SU-DHL-6 (cell line): ENCODE measurements around the gene RPS6KA5.

Experiments
- H2AFZ ChIP-seq: fragments of 200-600 bp; sonication (generic); 2 replicates; pipeline ENCODE4 v1.6.1; 2014; ENCODE audit warnings: low read depth, mild to moderate bottlenecking, moderate library complexity, mixed read lengths, antibody characterized with exemption, low read length; ENCODE audit not compliant: severe bottlenecking
- H3F3A ChIP-seq: fragments of 200-600 bp; shearing (Covaris generic); 2 replicates; pipeline ENCODE4 v1.6.0; 2016; ENCODE audit warnings: antibody characterized with exemption, mild to moderate bottlenecking; ENCODE audit not compliant: insufficient read depth
- H3K27ac ChIP-seq: fragments of 200-600 bp; sonication (generic); 2 replicates; pipeline ENCODE4 v1.5.1; 2016; ENCODE audit warnings: low read depth, mild to moderate bottlenecking, low read length, moderate library complexity, mixed read lengths
- H3K27me3 ChIP-seq: fragments of 200-600 bp; sonication (generic), shearing (Covaris generic); 2 replicates; pipeline ENCODE4 v1.6.0; 2014; ENCODE audit warnings: mild to moderate bottlenecking, low read length
- H3K36me3 ChIP-seq: fragments of 200-600 bp; sonication (generic); 2 replicates; pipeline ENCODE4 v1.6.1; 2014; ENCODE audit warnings: mild to moderate bottlenecking, low read length, mixed read lengths
- H3K4me2 ChIP-seq: fragments of 300-600, 200-600 bp; shearing (Covaris generic), sonication (generic); 2 replicates; pipeline ENCODE4 v1.6.0; 2014; ENCODE audit warnings: low read length, low read depth, mild to moderate bottlenecking; ENCODE audit not compliant: poor library complexity, severe bottlenecking
- H3K4me3 ChIP-seq: fragments of 200-600 bp; sonication (generic); 2 replicates; pipeline ENCODE4 v1.5.1; 2014; ENCODE audit warnings: antibody characterized with exemption, low read length, mild to moderate bottlenecking, mixed read lengths; ENCODE audit not compliant: insufficient read depth, poor library complexity, severe bottlenecking
- H3K79me2 ChIP-seq: fragments of 200-600 bp; sonication (generic); 2 replicates; pipeline ENCODE4 v1.6.1; 2014; ENCODE audit warnings: mild to moderate bottlenecking, low read length, moderate library complexity; ENCODE audit not compliant: insufficient read depth
- H3K9ac ChIP-seq: fragments of 200-600 bp; sonication (generic); 2 replicates; pipeline ENCODE4 v1.7.0; 2014; ENCODE audit warnings: mild to moderate bottlenecking, low read length
- H3K9me2 ChIP-seq: fragments of 200-600 bp; sonication (generic); replicated peaks from 2 replicates; pipeline ENCODE4 v1.6.1; 2014; ENCODE audit warnings: low read length; ENCODE audit not compliant: insufficient read depth
- H3K9me3 ChIP-seq: fragments of 200-600 bp; sonication (generic); 2 replicates; pipeline ENCODE4 v1.6.1; 2014; ENCODE audit warnings: low read length, mixed read lengths; ENCODE audit not compliant: insufficient read depth
- H4K20me1 ChIP-seq: fragments of 200-600 bp; sonication (generic); 2 replicates; pipeline ENCODE4 v1.6.1; 2014; ENCODE audit warnings: low read depth, mild to moderate bottlenecking, antibody characterized with exemption, low read length, moderate library complexity, mixed read lengths
- CTCF ChIP-seq: fragments of 200-600 bp; sonication (generic); IDR thresholded peaks from one replicate; pipeline ENCODE4 v1.5.1; 2017; ENCODE audit warnings: antibody characterized with exemption, mild to moderate bottlenecking, low read length, moderate library complexity; ENCODE audit not compliant: insufficient read depth, poor library complexity, severe bottlenecking
- EZH2phosphoT487 ChIP-seq: fragments of 200-600 bp; sonication (generic), shearing (Covaris generic); conservative IDR thresholded peaks from 2 replicates; pipeline ENCODE4 v1.6.1; 2018; ENCODE audit warnings: mild to moderate bottlenecking, antibody characterized with exemption, low read length, moderate library complexity, mixed read lengths

RPS6KA5 gene

GRCh38 chr14:90971687-90972086, 88.8 kb downstream of the RPS6KA5 start:
- Histone ChIP-seq H3K79me2 (no peaks in the 10 kb centered on the region), H3K27me3 (no peaks in the 10 kb centered on the region), H3K4me2 (no peak overlapping the region), H3K9ac (no peak overlapping the region), H3K4me3 (no peak overlapping the region), H3K9me3 (no peaks in the 10 kb centered on the region), H3K9me2 (no peaks in the 10 kb centered on the region), H4K20me1 (no peaks in the 10 kb centered on the region), H2AFZ (no peak overlapping the region), H3F3A (no peaks in the 10 kb centered on the region), H3K27ac (no peak overlapping the region), H3K36me3 (no peaks in the 10 kb centered on the region)
- TF ChIP-seq CTCF (no peak), EZH2phosphoT487 (no peak)

GRCh38 chr14:90970167-90970600, 90.3 kb downstream of the RPS6KA5 start:
- no peaks in the 10 kb centered on the region for H3K9me3 ChIP-seq
- H3K4me2 ChIP-seq = no peak overlapping the region
- H3K27ac ChIP-seq = no peak overlapping the region
- no peak overlapping the region for H3K4me3 ChIP-seq
- H3K36me3 ChIP-seq = no peaks in the 10 kb centered on the region
- no peak overlapping the region for H2AFZ ChIP-seq
- no peaks in the 10 kb centered on the region for H3K9me2 ChIP-seq
- no peaks in the 10 kb centered on the region for H4K20me1 ChIP-seq
- no peaks in the 10 kb centered on the region for H3K79me2 ChIP-seq
- TF ChIP-seq CTCF (no peak), EZH2phosphoT487 (no peak)
- H3K9ac ChIP-seq = no peak overlapping the region
- no peaks in the 10 kb centered on the region for H3F3A ChIP-seq
- no peaks in the 10 kb centered on the region for H3K27me3 ChIP-seq

GRCh38 chr14:90969531-90970166, 90.8 kb downstream of the RPS6KA5 start:
- H3K4me2 ChIP-seq = no peak overlapping the region
- TF ChIP-seq EZH2phosphoT487 (no peak), CTCF (no peak)

More at GRCh38 chr14:90969531-90970166, 90.8 kb downstream of the RPS6KA5 start:
- Histone ChIP-seq H3K9me2 (no peaks in the 10 kb centered on the region), H3F3A (no peaks in the 10 kb centered on the region), H3K9me3 (no peaks in the 10 kb centered on the region), H3K27ac (no peak overlapping the region), H3K27me3 (no peaks in the 10 kb centered on the region), H3K4me3 (no peak overlapping the region), H3K36me3 (no peaks in the 10 kb centered on the region), H3K9ac (no peak overlapping the region), H2AFZ (no peak overlapping the region), H4K20me1 (no peaks in the 10 kb centered on the region), H3K79me2 (no peaks in the 10 kb centered on the region)
